IPS-15b (cell line): Measurements from ENCODE around the gene GALT.

Source experiments
- H3K27me3 ChIP-seq: one replicate; pipeline ENCODE4 v1.6.1; 2013; ENCODE audit warnings: low read length; ENCODE audit not compliant: control insufficient read depth, insufficient read depth
- H3K36me3 ChIP-seq: one replicate; pipeline ENCODE4 v1.6.1; 2013; ENCODE audit warnings: low read length; ENCODE audit not compliant: control insufficient read depth, insufficient read depth
- H3K4me1 ChIP-seq: one replicate; pipeline ENCODE4 v1.6.1; 2013; ENCODE audit warnings: mild to moderate bottlenecking, low read length; ENCODE audit not compliant: control insufficient read depth, insufficient read depth
- H3K4me3 ChIP-seq: one replicate; pipeline ENCODE4 v1.5.1; 2013; ENCODE audit warnings: low read depth, low read length
- H3K9ac ChIP-seq: one replicate; pipeline ENCODE4 v1.6.1; 2013; ENCODE audit warnings: low read depth, mild to moderate bottlenecking, low read length
- H3K9me3 ChIP-seq: one replicate; pipeline ENCODE4 v1.6.1; 2013; ENCODE audit warnings: mild to moderate bottlenecking, low read length; ENCODE audit not compliant: control insufficient read depth, insufficient read depth

The GALT gene

GRCh38 chr9:34690983-34691935 is 44.8 kb downstream of the GALT start, which contains the start of gene CCL19:
TSS of gene CCL19 (minus strand) at chr9:34691276. CDS start at chr9:34691139, 137 bp downstream.
- H3K9ac ChIP-seq = no peak within 1 kb of the TSS
- H3K4me1 ChIP-seq = no peaks in the 10 kb centered on the region
- H3K27me3 ChIP-seq = no peaks in the 10 kb centered on the region
- H3K36me3 ChIP-seq = no peaks in the 10 kb centered on the region
- H3K9me3 ChIP-seq = no peaks in the 10 kb centered on the region
- no peak within 1 kb of the TSS for H3K4me3 ChIP-seq

- Histone ChIP-seq H3K27me3 (peaks cover 4% of the 10 kb centered on the region), H3K9ac (no peak overlapping the region), H3K9me3 (no peaks in the 10 kb centered on the region)
Measured at GRCh38 chr9:34691936-34692315, 45.5 kb downstream of the GALT start.

GRCh38 chr9:34693560-34693959 is 47.1 kb downstream of the GALT start:
- no peaks in the 10 kb centered on the region for H3K9me3 ChIP-seq
- H3K27me3 ChIP-seq = peaks cover 7% of the 10 kb centered on the region
- no peak overlapping the region for H3K4me3 ChIP-seq
- H3K9ac ChIP-seq = no peak overlapping the region
- H3K36me3 ChIP-seq = no peaks in the 10 kb centered on the region
- no peaks in the 10 kb centered on the region for H3K4me1 ChIP-seq

More at GRCh38 chr9:34691936-34692315, 45.5 kb downstream of the GALT start:
- H3K36me3 ChIP-seq = no peaks in the 10 kb centered on the region
- no peak overlapping the region for H3K4me3 ChIP-seq
- H3K4me1 ChIP-seq = no peaks in the 10 kb centered on the region

GRCh38 chr9:34694811-34695210 is 48.3 kb downstream of the GALT start:
- Histone ChIP-seq H3K9ac (no peak overlapping the region), H3K9me3 (no peaks in the 10 kb centered on the region), H3K36me3 (no peaks in the 10 kb centered on the region), H3K27me3 (peaks cover 19% of the 10 kb centered on the region), H3K4me1 (no peaks in the 10 kb centered on the region), H3K4me3 (no peak overlapping the region)
